Body of pancreas (tissue), 4 donors: ENCODE results near the gene PLCH1. TPM values are rescaled to one million over a fixed set of nuclear protein-coding genes. Genes with fewer than 3 reads are reported as not detected.

Source experiments
- ATAC-seq: fragments of 150-250 bp; one replicate; pipeline ENCODE4 v1.9.1; 2016
- DNase-seq, 4 donors: peaks; one replicate each; pipeline ENCODE4 v3.0.0-alpha.2; 2019
- H3K27ac ChIP-seq, 4 donors: fragments of 200-600 bp; sonication (generic); 1 replicate in 3 of 4; 2 replicates in 1 of 4; pipeline versions ENCODE4 v1.5.1 to v1.6.1; 2016 to 2019; ENCODE audit warnings: mild to moderate bottlenecking in 1 of 4, mixed read lengths in 1 of 4, moderate library complexity in 1 of 4
- H3K27me3 ChIP-seq, 2 donors: fragments of 200-600 bp; sonication (generic); one replicate each; pipeline ENCODE4 v1.6.0; 2016; ENCODE audit warnings: mild to moderate bottlenecking in 1 of 2
- H3K36me3 ChIP-seq, 2 donors: fragments of 200-600 bp; sonication (generic); replicated peaks in 1 of 2; 2 replicates each; pipeline ENCODE4 v1.5.1; 2016; ENCODE audit warnings: low read depth in 2 of 2; ENCODE audit not compliant: insufficient read depth in 1 of 2
- H3K4me1 ChIP-seq: fragments of 200-600 bp; sonication (generic); one replicate; pipeline ENCODE4 v1.6.0; 2016
- H3K4me3 ChIP-seq, 2 donors: fragments of 200-600 bp; sonication (generic); 1 replicate in 1 of 2; 2 replicates in 1 of 2; pipeline ENCODE4 v1.5.1; 2016 to 2019
- H3K9me3 ChIP-seq, 3 donors: fragments of 200-600 bp; sonication (generic); 1 replicate in 2 of 3; 2 replicates in 1 of 3; pipeline ENCODE4 v1.5.1; 2016
- POLR2A ChIP-seq, 3 donors: fragments of 450-650 bp; IDR thresholded peaks; one replicate each; pipeline ENCODE4 v1.6.1; 2016; ENCODE audit warnings: antibody characterized with exemption in 3 of 3, mild to moderate bottlenecking in 2 of 3
- WGBS, 2 donors: methylation state at CpG; one replicate each; pipeline ENCODE4 v1.1.5; 2017; 5-methylcytosine and 5-hydroxymethylcytosine counted together
- intact Hi-C: fragments of 100-400 bp; cut with DNase I; formaldehyde crosslinking; loops from one replicate; pipeline ENCODE4 v1.15.1; 2023
- total RNA-seq, 2 donors: library from RNA; depleted of rRNA; stranded (reverse); fragments of >200 nt; gene quantifications; one replicate each; pipeline ENCODE4 v1.1.0, GENCODE V29; 2016
- TF ChIP-seq, protein P1 (sequence below), 7 experiments: fragments of 450-650 bp in 4 of 7; fragments of 200-600 bp in 3 of 7; sonication (generic) in 3 of 7; IDR thresholded peaks; one replicate each; pipeline ENCODE4 v1.5.1; 2016 to 2019; ENCODE audit warnings: antibody characterized with exemption in 7 of 7

PLCH1 gene
- total RNA-seq, 2 donors from 2014 or later, result 3.0 to 5.2 TPM

DNA sequence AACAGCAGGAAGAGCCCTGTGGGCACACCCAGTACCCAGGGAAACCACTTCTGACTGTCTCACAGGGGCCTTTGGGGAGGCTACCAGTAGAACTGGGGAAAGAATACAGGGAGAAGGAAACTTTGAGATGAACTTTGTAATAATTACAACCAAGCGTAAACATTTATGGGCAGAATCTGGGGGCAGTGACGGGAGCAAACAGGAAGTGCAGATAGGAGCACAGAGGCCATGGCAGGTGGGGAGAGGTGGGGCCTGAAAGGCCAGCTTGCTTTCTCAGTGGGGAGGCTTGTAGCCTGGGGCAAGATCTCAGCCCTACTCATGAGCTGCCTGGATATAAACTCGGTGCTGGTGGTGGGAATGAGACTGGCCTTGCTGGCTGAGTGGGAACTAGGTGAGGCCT is 209.8 kb downstream of the PLCH1 start:
- no peak for DNase-seq
- Histone ChIP-seq H3K27me3 (no peaks in the 10 kb centered on the region), H3K4me1 (no peaks in the 10 kb centered on the region), H3K36me3 (no peaks in the 10 kb centered on the region), H3K4me3 (no peak overlapping the region), H3K27ac (no peak overlapping the region), H3K9me3 (no peaks in the 10 kb centered on the region)
- no peak for ATAC-seq
- 86 to 92% methylated on average over 3 of the region's 3 CpGs for WGBS, 2 donors
- TF ChIP-seq, protein P1, sequence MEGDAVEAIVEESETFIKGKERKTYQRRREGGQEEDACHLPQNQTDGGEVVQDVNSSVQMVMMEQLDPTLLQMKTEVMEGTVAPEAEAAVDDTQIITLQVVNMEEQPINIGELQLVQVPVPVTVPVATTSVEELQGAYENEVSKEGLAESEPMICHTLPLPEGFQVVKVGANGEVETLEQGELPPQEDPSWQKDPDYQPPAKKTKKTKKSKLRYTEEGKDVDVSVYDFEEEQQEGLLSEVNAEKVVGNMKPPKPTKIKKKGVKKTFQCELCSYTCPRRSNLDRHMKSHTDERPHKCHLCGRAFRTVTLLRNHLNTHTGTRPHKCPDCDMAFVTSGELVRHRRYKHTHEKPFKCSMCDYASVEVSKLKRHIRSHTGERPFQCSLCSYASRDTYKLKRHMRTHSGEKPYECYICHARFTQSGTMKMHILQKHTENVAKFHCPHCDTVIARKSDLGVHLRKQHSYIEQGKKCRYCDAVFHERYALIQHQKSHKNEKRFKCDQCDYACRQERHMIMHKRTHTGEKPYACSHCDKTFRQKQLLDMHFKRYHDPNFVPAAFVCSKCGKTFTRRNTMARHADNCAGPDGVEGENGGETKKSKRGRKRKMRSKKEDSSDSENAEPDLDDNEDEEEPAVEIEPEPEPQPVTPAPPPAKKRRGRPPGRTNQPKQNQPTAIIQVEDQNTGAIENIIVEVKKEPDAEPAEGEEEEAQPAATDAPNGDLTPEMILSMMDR (IDR thresholded peaks at IDR 0.05), result no peak
- TF ChIP-seq POLR2A (IDR thresholded peaks at IDR 0.05), result no peak
- intact Hi-C loops, result no loop called here

DNA sequence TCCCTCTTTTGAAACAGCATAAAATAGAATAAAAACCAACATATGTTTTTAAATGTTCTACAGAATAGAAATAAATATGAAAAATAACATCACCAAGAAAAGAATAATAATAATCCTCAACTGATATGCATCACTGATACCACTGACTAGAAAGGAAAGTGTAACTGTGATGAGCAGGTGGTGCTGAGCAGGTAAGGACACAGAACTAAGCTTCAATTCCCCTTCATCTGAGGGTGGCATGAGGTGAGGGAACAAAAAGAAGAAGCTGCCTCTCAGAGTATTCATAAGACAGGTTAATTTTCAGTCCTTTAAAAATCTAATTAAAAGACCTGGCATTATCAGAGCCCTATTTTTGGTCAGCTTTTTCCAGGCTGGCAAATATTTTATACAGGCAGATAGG is 216.3 kb downstream of the PLCH1 start:
- Histone ChIP-seq H3K27ac (no peak overlapping the region), H3K4me3 (no peak overlapping the region), H3K4me1 (no peaks in the 10 kb centered on the region), H3K27me3 (no peaks in the 10 kb centered on the region), H3K36me3 (peaks cover 0 to 2% of the 10 kb centered on the region in 2 donors), H3K9me3 (no peaks in the 10 kb centered on the region)
- no peak for ATAC-seq
- intact Hi-C loops, result no loop called here
- no peak for DNase-seq
- no peak for TF ChIP-seq POLR2A (IDR thresholded peaks at IDR 0.05)
- TF ChIP-seq, protein P1 (IDR thresholded peaks at IDR 0.05), result no peak

DNA sequence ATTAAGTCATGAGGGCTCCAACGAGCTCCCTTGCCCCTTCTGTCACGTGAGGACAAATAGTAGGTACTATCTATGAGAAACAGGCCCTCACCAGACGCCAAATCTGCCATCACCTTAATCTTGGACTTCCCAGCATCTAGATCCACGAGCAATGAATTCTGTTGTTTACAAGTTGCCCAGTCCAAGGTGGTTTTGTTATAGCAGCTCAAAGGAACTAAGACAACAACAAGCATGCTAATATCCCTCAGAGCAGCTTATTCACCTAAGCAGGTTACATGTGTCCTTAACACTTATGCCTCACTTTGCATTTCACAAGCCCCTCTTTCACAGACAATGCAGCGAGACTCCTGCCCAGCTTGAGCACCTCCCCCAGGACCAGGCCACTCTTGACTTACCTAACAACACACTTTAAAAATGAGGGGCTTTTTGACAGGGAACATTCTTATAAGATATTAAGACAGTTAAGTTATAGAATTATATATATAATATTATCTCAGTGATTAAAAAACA is 219.5 kb downstream of the PLCH1 start:
- peaks cover 0 to 2% of the 10 kb centered on the region in 2 donors for H3K36me3 ChIP-seq
- no peak overlapping the region for H3K4me3 ChIP-seq
- no peaks in the 10 kb centered on the region for H3K4me1 ChIP-seq
- DNase-seq (no peak), ATAC-seq (no peak)
- H3K27me3 ChIP-seq, result no peaks in the 10 kb centered on the region
- whole genome bisulfite sequencing, 2 donors, result 78 to 94% methylated on average over 5 of the region's 5 CpGs
- TF ChIP-seq, protein P1 (IDR thresholded peaks at IDR 0.05), result no peak
- no peak for TF ChIP-seq POLR2A (IDR thresholded peaks at IDR 0.05)
- no peak overlapping the region for H3K27ac ChIP-seq
- no peaks in the 10 kb centered on the region for H3K9me3 ChIP-seq
- intact Hi-C loops, result no loop called here

DNA sequence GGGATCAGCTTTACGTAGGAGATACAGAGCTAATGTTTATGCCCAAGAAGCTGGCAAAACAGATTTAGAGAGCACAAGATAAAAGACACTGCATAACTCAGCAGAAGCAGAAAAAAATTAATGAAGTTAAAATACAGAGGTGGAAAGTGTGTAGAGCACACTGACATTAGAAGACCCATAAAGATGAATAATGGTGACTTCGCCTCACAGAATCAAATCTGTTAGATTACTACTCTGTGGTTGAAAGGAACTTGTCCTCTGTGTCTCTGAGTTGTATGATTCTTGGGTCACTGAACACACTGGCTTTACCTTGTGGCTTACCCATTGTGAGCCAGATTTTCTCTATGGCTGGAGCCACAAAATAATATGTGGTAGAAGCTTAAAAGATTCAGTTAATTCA is 224.4 kb downstream of the PLCH1 start:
- intact Hi-C loops, result no loop called here
- Histone ChIP-seq H3K4me3 (no peak overlapping the region), H3K9me3 (no peaks in the 10 kb centered on the region), H3K27ac (no peak overlapping the region), H3K4me1 (no peaks in the 10 kb centered on the region), H3K27me3 (no peaks in the 10 kb centered on the region), H3K36me3 (peaks cover 0 to 2% of the 10 kb centered on the region in 2 donors)
- ATAC-seq (no peak), DNase-seq (no peak)
- TF ChIP-seq, protein P1 (IDR thresholded peaks at IDR 0.05), result no peak
- TF ChIP-seq POLR2A (IDR thresholded peaks at IDR 0.05), result no peak
- 62 to 86% methylated on average over 2 of the region's 2 CpGs for WGBS, 2 donors

DNA sequence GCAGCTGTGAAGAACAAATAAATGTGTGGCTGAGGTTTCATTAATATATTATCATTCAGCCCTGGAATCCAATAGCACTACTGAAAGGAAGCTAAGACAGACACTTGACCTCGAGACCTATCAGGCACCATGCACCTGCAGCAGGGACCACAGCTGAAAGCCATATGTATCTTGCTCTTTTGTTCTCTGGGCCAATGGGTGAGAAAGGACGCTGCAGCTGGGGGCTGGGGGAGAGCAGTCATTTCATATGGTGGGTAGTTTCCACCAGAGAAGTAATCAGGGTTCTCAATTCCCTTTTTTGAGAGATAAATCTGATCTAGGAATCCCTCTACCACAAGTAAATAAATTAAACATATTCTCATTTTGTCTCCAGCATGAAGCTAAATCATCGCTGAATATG is 225.8 kb downstream of the PLCH1 start:
- Histone ChIP-seq H3K4me3 (no peak overlapping the region), H3K36me3 (peaks cover 0 to 2% of the 10 kb centered on the region in 2 donors), H3K27ac (no peak overlapping the region), H3K27me3 (no peaks in the 10 kb centered on the region), H3K4me1 (no peaks in the 10 kb centered on the region), H3K9me3 (no peaks in the 10 kb centered on the region)
- DNase-seq (no peak), ATAC-seq (no peak)
- intact Hi-C loops, result no loop called here
- TF ChIP-seq POLR2A (IDR thresholded peaks at IDR 0.05), result no peak
- TF ChIP-seq, protein P1 (IDR thresholded peaks at IDR 0.05), result no peak
- 50 to 61% methylated on average over 3 of the region's 3 CpGs for WGBS, 2 donors
